K562 (cell line): ENCODE measurements around the gene CERS6. TPM values are rescaled to one million over a fixed set of nuclear protein-coding genes. Genes with fewer than 3 reads are reported as not detected.

Experiments used
- ATAC-seq: fragments of 200-7000 bp; cut with Tn5 transposase; 3 replicates; pipeline ENCODE4 v1.9.1; 2020; ENCODE audit warnings: moderate library complexity
- BruUV-seq: library from RNA; stranded (reverse); fragments of 400-500 nt; replicated peaks from 2 replicates; lab custom pipeline; 2021; lab: Mats Ljungman, UMichigan
- CTCF ChIA-PET: fragments of 300-600 bp; formaldehyde crosslinking; extraction: SDS; loops from one replicate; lab custom pipeline; 2021; ENCODE audit warnings: low intra/inter-chr PET ratio; lab: Yijun Ruan, JAX
- POLR2A ChIA-PET: fragments of 300-600, 350-650 bp; sonication (Branson Sonifier 250); formaldehyde crosslinking; extraction: SDS; loops from one replicate; lab custom pipeline; 2021; ENCODE audit warnings: antibody characterized with exemption, inconsistent platforms; lab: Yijun Ruan, JAX
- DNase-seq, 4 experiments: peaks; one replicate each; pipeline versions ENCODE4 v3.0.0 to v3.0.0-alpha.2; 2011 to 2018; ENCODE audit warnings: low spot score in 3 of 4, mixed read lengths in 3 of 4; ENCODE audit errors: extremely low read depth in 1 of 4
- FAIRE-seq: peaks from 2 replicates; lab custom pipeline; 2011; peaks lifted over from hg19 to GRCh38; lab: Jason Lieb, UNC
- H2AFZ ChIP-seq: 2 replicates; pipeline ENCODE4 v1.6.0; 2011; ENCODE audit warnings: low read depth, low read length, control low read depth, inconsistent platforms
- H3K27ac ChIP-seq: fragments of 200-600 bp; 3 replicates; pipeline ENCODE4 v1.8.0; 2011; ENCODE audit warnings: low read depth, mild to moderate bottlenecking, control low read depth, inconsistent platforms, low read length, moderate library complexity, mixed read lengths; ENCODE audit errors: extremely low read depth
- H3K27me3 ChIP-seq, 2 experiments: fragments of 300-600 bp in 1 of 2; 2 replicates in 1 of 2; 3 replicates in 1 of 2; pipeline versions ENCODE4 v1.6.0 to v1.8.0; 2011; ENCODE audit warnings: inconsistent platforms in 2 of 2, low read length in 2 of 2, mild to moderate bottlenecking in 1 of 2, mixed read lengths in 1 of 2, moderate library complexity in 1 of 2; ENCODE audit not compliant: control insufficient read depth in 2 of 2, insufficient read depth in 2 of 2
- H3K36me3 ChIP-seq: fragments of 300-600 bp; 3 replicates; pipeline ENCODE4 v1.8.0; 2011; ENCODE audit warnings: mild to moderate bottlenecking, low read length, inconsistent platforms; ENCODE audit not compliant: control insufficient read depth, insufficient read depth
- H3K4me1 ChIP-seq, 2 experiments: fragments of 200-600 bp in 1 of 2; replicated peaks in 1 of 2; 2 replicates in 1 of 2; 3 replicates in 1 of 2; pipeline versions ENCODE4 v1.5.1 to v1.8.0; 2011; ENCODE audit warnings: inconsistent platforms in 2 of 2, low read length in 2 of 2, mild to moderate bottlenecking in 1 of 2, mixed read lengths in 1 of 2, moderate library complexity in 1 of 2; ENCODE audit not compliant: control insufficient read depth in 2 of 2, insufficient read depth in 2 of 2
- H3K4me2 ChIP-seq: 2 replicates; pipeline ENCODE4 v1.6.1; 2011; ENCODE audit warnings: low read length, control low read depth, inconsistent platforms, mixed read lengths; ENCODE audit not compliant: insufficient read depth
- H3K4me3 ChIP-seq: fragments of 200-600 bp; sonication (generic), shearing (Covaris generic); 2 replicates; pipeline ENCODE4 v1.5.1; 2016; ENCODE audit warnings: control low read depth, inconsistent platforms
- H3K79me2 ChIP-seq: fragments of 200-600 bp; 3 replicates; pipeline ENCODE4 v1.8.0; 2011; ENCODE audit warnings: low read length, inconsistent platforms; ENCODE audit not compliant: control insufficient read depth, insufficient read depth
- H3K9ac ChIP-seq, 2 experiments: 2 replicates each; pipeline versions ENCODE4 v1.6.0 to v1.6.1; 2011; ENCODE audit warnings: low read depth in 2 of 2, low read length in 2 of 2, control low read depth in 1 of 2, inconsistent platforms in 1 of 2, mild to moderate bottlenecking in 1 of 2, mixed read lengths in 1 of 2; ENCODE audit not compliant: insufficient read depth in 1 of 2
- H3K9me1 ChIP-seq: one replicate; pipeline ENCODE4 v1.6.0; 2011; ENCODE audit warnings: inconsistent platforms, mild to moderate bottlenecking, low read length, moderate library complexity; ENCODE audit not compliant: control insufficient read depth, insufficient read depth
- H3K9me3 ChIP-seq: replicated peaks from 2 replicates; pipeline ENCODE4 v1.5.1; 2011; ENCODE audit warnings: low read depth, low read length, inconsistent platforms; ENCODE audit not compliant: control insufficient read depth, insufficient read depth
- H4K20me1 ChIP-seq: replicated peaks from 2 replicates; pipeline ENCODE4 v1.6.1; 2011; ENCODE audit warnings: low read length, inconsistent platforms, mixed read lengths; ENCODE audit not compliant: control insufficient read depth, insufficient read depth
- ASH1L ChIP-seq: fragments of 450-650 bp; IDR thresholded peaks from 2 replicates; pipeline ENCODE4 v1.6.1; 2018; ENCODE audit warnings: borderline replicate concordance, mild to moderate bottlenecking, low read depth; ENCODE audit not compliant: partially characterized antibody
- ETS1 ChIP-seq: conservative IDR thresholded peaks from 2 replicates; pipeline ENCODE4 v1.6.1; 2011; ENCODE audit warnings: low read depth, mild to moderate bottlenecking, low read length; ENCODE audit not compliant: control insufficient read depth
- HMBOX1 ChIP-seq: sonication (generic); IDR thresholded peaks from 2 replicates; pipeline ENCODE4 v1.6.1; 2016
- HNRNPL ChIP-seq: fragments of 200-400 bp; formaldehyde crosslinking; IDR thresholded peaks from 2 replicates; pipeline ENCODE4 v1.6.1; 2017; ENCODE audit warnings: low read depth, mild to moderate bottlenecking, low read length
- KLF16 ChIP-seq: IDR thresholded peaks from 2 replicates; pipeline ENCODE4 v1.6.1; 2016; ENCODE audit warnings: antibody characterized with exemption
- PCBP1 ChIP-seq: fragments of 200-400 bp; formaldehyde crosslinking; IDR thresholded peaks from 2 replicates; pipeline ENCODE4 v1.6.1; 2018; ENCODE audit warnings: mild to moderate bottlenecking, low read depth, low read length; ENCODE audit not compliant: poor library complexity, severe bottlenecking
- THAP7 ChIP-seq: fragments of 250-450 bp; sonication (Bioruptor Pico); IDR thresholded peaks from 2 replicates; pipeline ENCODE4 v1.5.0; 2021
- ZNF77 ChIP-seq: fragments of 250-450 bp; sonication (Bioruptor Pico); IDR thresholded peaks from 2 replicates; pipeline ENCODE4 v1.5.0; 2020
- WGBS: fragments of 100-300 bp; shearing (Covaris generic); methylation state at CpG from one replicate; pipeline ENCODE4 v1.1.6; 2016; ENCODE audit warnings: low coverage, mixed read lengths; ENCODE audit not compliant: insufficient coverage; ENCODE audit errors: missing lambda C conversion rate; 5-methylcytosine and 5-hydroxymethylcytosine counted together
- in situ Hi-C: fragments of 300-500 bp; cut with MboI; formaldehyde crosslinking; loops from 4 replicates; pipeline ENCODE4 v1.15.0; 2018; ENCODE audit warnings: inconsistent platforms, mixed read lengths
- intact Hi-C: fragments of 100-400 bp; cut with micrococcal nuclease; formaldehyde crosslinking; loops from 2 replicates; pipeline ENCODE4 v1.14.2; 2022
- polyA plus RNA-seq, 8 experiments: library from polyadenylated mRNA; depleted of rRNA in 4 of 8; stranded (reverse) in 5 of 8; unstranded in 3 of 8; fragments of >200 nt; fragmentation: Nextera tagmentation in 2 of 8; fragmentation: Illumina TruSeq in 1 of 8; extraction: Ambion mirVana in 2 of 8; extraction: Trizol in 1 of 8; gene quantifications; 2 replicates each; pipeline versions ENCODE4 v1.2.1 to v1.2.3, GENCODE V29; 2011 to 2014; ENCODE audit warnings: inconsistent platforms in 1 of 8, missing spikeins in 1 of 8
- total RNA-seq, 7 experiments: library from RNA; depleted of rRNA in 6 of 7; stranded (reverse); fragments of >200 nt in 6 of 7; fragmentation: Illumina TruSeq in 2 of 7; extraction: Trizol in 2 of 7; gene quantifications; 2 replicates each; pipeline versions ENCODE4 v1.2.1 to v1.2.3, GENCODE V29; 2011 to 2021; ENCODE audit warnings: low replicate concordance in 1 of 7
- TF ChIP-seq, protein P1 (sequence below): fragments of 450-650 bp; IDR thresholded peaks from 2 replicates; pipeline ENCODE4 v1.6.1; 2018; ENCODE audit warnings: mild to moderate bottlenecking, low read depth; ENCODE audit not compliant: partially characterized antibody
- TF ChIP-seq, protein P2 (sequence below): fragments of 150-350 bp; IDR thresholded peaks from 2 replicates; pipeline ENCODE4 v1.6.1; 2014; ENCODE audit warnings: low read depth, mild to moderate bottlenecking, low read length, borderline replicate concordance
- TF ChIP-seq, protein P3 (sequence below), 3 experiments: IDR thresholded peaks in 2 of 3; conservative IDR thresholded peaks in 1 of 3; 2 replicates each; pipeline ENCODE4 v1.5.1; 2011 to 2012; ENCODE audit warnings: low read length in 3 of 3, mild to moderate bottlenecking in 3 of 3, control low read depth in 2 of 3, improper control_type of control experiment in 1 of 3, inconsistent platforms in 1 of 3, low read depth in 1 of 3, mixed read lengths in 1 of 3, moderate library complexity in 1 of 3; ENCODE audit not compliant: insufficient read depth in 2 of 3

The CERS6 gene
- total and polyA plus RNA-seq, 9 of the 15 experiments (the other 6 are each of a cell fraction or from before 2014, with no cell fraction given) = 1.6 to 13.6 (median 11.4) TPM

- POLR2A ChIA-PET = no interaction called here
- Histone ChIP-seq H3K27ac (no peak overlapping the region), H3K4me2 (no peak overlapping the region), H3K4me3 (no peak overlapping the region), H3K9me1 (no peaks in the 10 kb centered on the region), H3K36me3 (no peaks in the 10 kb centered on the region), H3K9me3 (no peaks in the 10 kb centered on the region), H3K4me1 (peaks cover 0 to 13% of the 10 kb centered on the region in 2 experiments; a peak in 3 of 5 replicates), H4K20me1 (no peaks in the 10 kb centered on the region), H3K9ac (no peak overlapping the region), H3K27me3 (no peaks in the 10 kb centered on the region), H3K79me2 (no peaks in the 10 kb centered on the region), H2AFZ (no peak overlapping the region)
- DNase-seq (peak in 3 of 4 experiments; percentile 13 to 56 (median 42)), ATAC-seq (peak; percentile 94), FAIRE-seq (peak; percentile 6)
- in situ Hi-C loops (no loop called here), intact Hi-C loops (loop anchor here (2.0 to 5.0 kb wide), 3 partner anchors 47 to 210 kb away; no protein-coding TSS in a partner anchor)
- CTCF ChIA-PET = interaction anchor here (0.7 kb wide), 1 partner anchor 238 kb away, joined by 5 read pairs; no protein-coding TSS in a partner anchor
- BruUV-seq = no TSS peak
- 0% methylated on average over 1 of the region's 1 CpG for WGBS
- TF ChIP-seq, protein P1, sequence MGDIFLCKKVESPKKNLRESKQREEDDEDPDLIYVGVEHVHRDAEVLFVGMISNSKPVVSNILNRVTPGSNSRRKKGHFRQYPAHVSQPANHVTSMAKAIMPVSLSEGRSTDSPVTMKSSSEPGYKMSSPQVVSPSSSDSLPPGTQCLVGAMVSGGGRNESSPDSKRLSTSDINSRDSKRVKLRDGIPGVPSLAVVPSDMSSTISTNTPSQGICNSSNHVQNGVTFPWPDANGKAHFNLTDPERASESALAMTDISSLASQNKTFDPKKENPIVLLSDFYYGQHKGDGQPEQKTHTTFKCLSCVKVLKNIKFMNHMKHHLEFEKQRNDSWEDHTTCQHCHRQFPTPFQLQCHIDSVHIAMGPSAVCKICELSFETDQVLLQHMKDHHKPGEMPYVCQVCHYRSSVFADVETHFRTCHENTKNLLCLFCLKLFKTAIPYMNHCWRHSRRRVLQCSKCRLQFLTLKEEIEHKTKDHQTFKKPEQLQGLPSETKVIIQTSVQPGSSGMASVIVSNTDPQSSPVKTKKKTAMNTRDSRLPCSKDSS = no peak
- TF ChIP-seq THAP7 (no peak), PCBP1 (no peak), HMBOX1 (peak; percentile 76), HNRNPL (no peak), ETS1 (no peak), ASH1L (no peak), KLF16 (0 out of 2 replicates have a peak, but pooled peaks have one; percentile 6), ZNF77 (CRISPR knock-in tag) (no peak)
- TF ChIP-seq, protein P2, sequence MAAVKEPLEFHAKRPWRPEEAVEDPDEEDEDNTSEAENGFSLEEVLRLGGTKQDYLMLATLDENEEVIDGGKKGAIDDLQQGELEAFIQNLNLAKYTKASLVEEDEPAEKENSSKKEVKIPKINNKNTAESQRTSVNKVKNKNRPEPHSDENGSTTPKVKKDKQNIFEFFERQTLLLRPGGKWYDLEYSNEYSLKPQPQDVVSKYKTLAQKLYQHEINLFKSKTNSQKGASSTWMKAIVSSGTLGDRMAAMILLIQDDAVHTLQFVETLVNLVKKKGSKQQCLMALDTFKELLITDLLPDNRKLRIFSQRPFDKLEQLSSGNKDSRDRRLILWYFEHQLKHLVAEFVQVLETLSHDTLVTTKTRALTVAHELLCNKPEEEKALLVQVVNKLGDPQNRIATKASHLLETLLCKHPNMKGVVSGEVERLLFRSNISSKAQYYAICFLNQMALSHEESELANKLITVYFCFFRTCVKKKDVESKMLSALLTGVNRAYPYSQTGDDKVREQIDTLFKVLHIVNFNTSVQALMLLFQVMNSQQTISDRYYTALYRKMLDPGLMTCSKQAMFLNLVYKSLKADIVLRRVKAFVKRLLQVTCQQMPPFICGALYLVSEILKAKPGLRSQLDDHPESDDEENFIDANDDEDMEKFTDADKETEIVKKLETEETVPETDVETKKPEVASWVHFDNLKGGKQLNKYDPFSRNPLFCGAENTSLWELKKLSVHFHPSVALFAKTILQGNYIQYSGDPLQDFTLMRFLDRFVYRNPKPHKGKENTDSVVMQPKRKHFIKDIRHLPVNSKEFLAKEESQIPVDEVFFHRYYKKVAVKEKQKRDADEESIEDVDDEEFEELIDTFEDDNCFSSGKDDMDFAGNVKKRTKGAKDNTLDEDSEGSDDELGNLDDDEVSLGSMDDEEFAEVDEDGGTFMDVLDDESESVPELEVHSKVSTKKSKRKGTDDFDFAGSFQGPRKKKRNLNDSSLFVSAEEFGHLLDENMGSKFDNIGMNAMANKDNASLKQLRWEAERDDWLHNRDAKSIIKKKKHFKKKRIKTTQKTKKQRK = no peak
- TF ChIP-seq, protein P3, sequence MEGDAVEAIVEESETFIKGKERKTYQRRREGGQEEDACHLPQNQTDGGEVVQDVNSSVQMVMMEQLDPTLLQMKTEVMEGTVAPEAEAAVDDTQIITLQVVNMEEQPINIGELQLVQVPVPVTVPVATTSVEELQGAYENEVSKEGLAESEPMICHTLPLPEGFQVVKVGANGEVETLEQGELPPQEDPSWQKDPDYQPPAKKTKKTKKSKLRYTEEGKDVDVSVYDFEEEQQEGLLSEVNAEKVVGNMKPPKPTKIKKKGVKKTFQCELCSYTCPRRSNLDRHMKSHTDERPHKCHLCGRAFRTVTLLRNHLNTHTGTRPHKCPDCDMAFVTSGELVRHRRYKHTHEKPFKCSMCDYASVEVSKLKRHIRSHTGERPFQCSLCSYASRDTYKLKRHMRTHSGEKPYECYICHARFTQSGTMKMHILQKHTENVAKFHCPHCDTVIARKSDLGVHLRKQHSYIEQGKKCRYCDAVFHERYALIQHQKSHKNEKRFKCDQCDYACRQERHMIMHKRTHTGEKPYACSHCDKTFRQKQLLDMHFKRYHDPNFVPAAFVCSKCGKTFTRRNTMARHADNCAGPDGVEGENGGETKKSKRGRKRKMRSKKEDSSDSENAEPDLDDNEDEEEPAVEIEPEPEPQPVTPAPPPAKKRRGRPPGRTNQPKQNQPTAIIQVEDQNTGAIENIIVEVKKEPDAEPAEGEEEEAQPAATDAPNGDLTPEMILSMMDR (IDR thresholded peaks at IDR 0.05 in 2 of 3, conservative IDR thresholded peaks at IDR 0.05 in 1 of 3; ENCODE audit: insufficient read depth in 2 of 3, low read depth in 1 of 3, low read length in 3 of 3) = peak; percentile 26 to 56 (median 43); a peak in 3 of 6 replicates
Observed at GRCh38 chr2:168712053-168712452, 256.0 kb downstream of the CERS6 start.
